ENCODE data around the gene SLC25A21. TPM values are rescaled to one million over a fixed set of nuclear protein-coding genes. Genes with fewer than 3 reads are reported as not detected.
A peak's percentile ranks its signal among the peaks of the same experiment; 100 is the strongest.

Gene SLC25A21
- total and polyA plus RNA-seq, 2 of the 13 experiments (the other 11 are each of a cell fraction or from before 2014, with no cell fraction given), result 1.9 to 2.9 TPM

- TF ChIP-seq ARID5B (CRISPR knock-in tag; IDR thresholded peaks at IDR 0.05) (no peak), ZNF589 (CRISPR knock-in tag; conservative IDR thresholded peaks at IDR 0.05) (no peak; the same call in 1 of the 2 replicates), ZNF563 (CRISPR knock-in tag; IDR thresholded peaks at IDR 0.05) (0 out of 2 replicates have a peak, but pooled peaks have one; percentile 7), NR2F6 (IDR thresholded peaks at IDR 0.05) (no peak), NR2F6 (CRISPR knock-in tag; IDR thresholded peaks at IDR 0.05) (no peak), KLF15 (CRISPR knock-in tag; IDR thresholded peaks at IDR 0.05; ENCODE audit: borderline replicate concordance) (no peak), ZNF224 (CRISPR knock-in tag; IDR thresholded peaks at IDR 0.05) (no peak), RAD21 (CRISPR knock-in tag; IDR thresholded peaks at IDR 0.05) (no peak), REL (CRISPR knock-in tag; conservative IDR thresholded peaks at IDR 0.05) (no peak), KLF12 (CRISPR knock-in tag; IDR thresholded peaks at IDR 0.05; ENCODE audit: borderline replicate concordance) (no peak), SSRP1 (CRISPR knock-in tag; IDR thresholded peaks at IDR 0.05) (no peak), CENPX (CRISPR knock-in tag; IDR thresholded peaks at IDR 0.05) (no peak), ZNF256 (CRISPR knock-in tag; conservative IDR thresholded peaks at IDR 0.05) (0 out of 2 replicates have a peak, but pooled peaks have one; percentile 40), NFYB (CRISPR knock-in tag; IDR thresholded peaks at IDR 0.05) (no peak), SALL2 (CRISPR knock-in tag; IDR thresholded peaks at IDR 0.05) (no peak), ZNF652 (CRISPR knock-in tag; IDR thresholded peaks at IDR 0.05; ENCODE audit: borderline replicate concordance, low read depth) (no peak), FOXJ3 (CRISPR knock-in tag; IDR thresholded peaks at IDR 0.05; ENCODE audit: borderline replicate concordance) (no peak), MLLT10 (CRISPR knock-in tag; IDR thresholded peaks at IDR 0.05) (no peak), DMAP1 (CRISPR knock-in tag; IDR thresholded peaks at IDR 0.05) (no peak), PITX1 (CRISPR knock-in tag; IDR thresholded peaks at IDR 0.05) (no peak), SMAD3 (CRISPR knock-in tag; IDR thresholded peaks at IDR 0.05) (no peak), ZNF841 (CRISPR knock-in tag; IDR thresholded peaks at IDR 0.05; ENCODE audit: borderline replicate concordance) (no peak), YEATS4 (CRISPR knock-in tag; IDR thresholded peaks at IDR 0.05; ENCODE audit: borderline replicate concordance) (no peak), POLR2AphosphoS5 (IDR thresholded peaks at IDR 0.05; ENCODE audit: low read depth, low read length) (no peak), POLR2A (IDR thresholded peaks at IDR 0.05; ENCODE audit: insufficient read depth in 1 of 2, low read depth in 2 of 2, low read length in 2 of 2) (no peak), ZFP36 (IDR thresholded peaks at IDR 0.05; ENCODE audit: borderline replicate concordance, low read depth, low read length, partially characterized antibody) (no peak), SNAI1 (CRISPR knock-in tag; IDR thresholded peaks at IDR 0.05; ENCODE audit: borderline replicate concordance) (no peak), ZFY (CRISPR knock-in tag; IDR thresholded peaks at IDR 0.05) (peak; percentile 29; the same call in 1 of the 2 replicates)
- TF ChIP-seq, protein P1, sequence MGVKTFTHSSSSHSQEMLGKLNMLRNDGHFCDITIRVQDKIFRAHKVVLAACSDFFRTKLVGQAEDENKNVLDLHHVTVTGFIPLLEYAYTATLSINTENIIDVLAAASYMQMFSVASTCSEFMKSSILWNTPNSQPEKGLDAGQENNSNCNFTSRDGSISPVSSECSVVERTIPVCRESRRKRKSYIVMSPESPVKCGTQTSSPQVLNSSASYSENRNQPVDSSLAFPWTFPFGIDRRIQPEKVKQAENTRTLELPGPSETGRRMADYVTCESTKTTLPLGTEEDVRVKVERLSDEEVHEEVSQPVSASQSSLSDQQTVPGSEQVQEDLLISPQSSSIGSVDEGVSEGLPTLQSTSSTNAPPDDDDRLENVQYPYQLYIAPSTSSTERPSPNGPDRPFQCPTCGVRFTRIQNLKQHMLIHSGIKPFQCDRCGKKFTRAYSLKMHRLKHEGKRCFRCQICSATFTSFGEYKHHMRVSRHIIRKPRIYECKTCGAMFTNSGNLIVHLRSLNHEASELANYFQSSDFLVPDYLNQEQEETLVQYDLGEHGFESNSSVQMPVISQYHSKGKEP (CRISPR knock-in tag; IDR thresholded peaks at IDR 0.05), result no peak
Measured at GRCh38 chr14:36658123-36659009, 514.0 kb downstream of the SLC25A21 start (continued).
